Activated CD4-positive, alpha-beta T cell treated with anti-CD3 and anti-CD28 coated beads, Interleukin-2, amount 50 U/mL, for 16 hours (primary cell): ENCODE measurements around the gene YPEL1.
A peak's percentile ranks its signal among the peaks of the same experiment; 100 is the strongest.

Experiments
- DNase-seq: peaks from one replicate; pipeline ENCODE4 v3.0.0-alpha.2; 2020

The YPEL1 gene

DNA sequence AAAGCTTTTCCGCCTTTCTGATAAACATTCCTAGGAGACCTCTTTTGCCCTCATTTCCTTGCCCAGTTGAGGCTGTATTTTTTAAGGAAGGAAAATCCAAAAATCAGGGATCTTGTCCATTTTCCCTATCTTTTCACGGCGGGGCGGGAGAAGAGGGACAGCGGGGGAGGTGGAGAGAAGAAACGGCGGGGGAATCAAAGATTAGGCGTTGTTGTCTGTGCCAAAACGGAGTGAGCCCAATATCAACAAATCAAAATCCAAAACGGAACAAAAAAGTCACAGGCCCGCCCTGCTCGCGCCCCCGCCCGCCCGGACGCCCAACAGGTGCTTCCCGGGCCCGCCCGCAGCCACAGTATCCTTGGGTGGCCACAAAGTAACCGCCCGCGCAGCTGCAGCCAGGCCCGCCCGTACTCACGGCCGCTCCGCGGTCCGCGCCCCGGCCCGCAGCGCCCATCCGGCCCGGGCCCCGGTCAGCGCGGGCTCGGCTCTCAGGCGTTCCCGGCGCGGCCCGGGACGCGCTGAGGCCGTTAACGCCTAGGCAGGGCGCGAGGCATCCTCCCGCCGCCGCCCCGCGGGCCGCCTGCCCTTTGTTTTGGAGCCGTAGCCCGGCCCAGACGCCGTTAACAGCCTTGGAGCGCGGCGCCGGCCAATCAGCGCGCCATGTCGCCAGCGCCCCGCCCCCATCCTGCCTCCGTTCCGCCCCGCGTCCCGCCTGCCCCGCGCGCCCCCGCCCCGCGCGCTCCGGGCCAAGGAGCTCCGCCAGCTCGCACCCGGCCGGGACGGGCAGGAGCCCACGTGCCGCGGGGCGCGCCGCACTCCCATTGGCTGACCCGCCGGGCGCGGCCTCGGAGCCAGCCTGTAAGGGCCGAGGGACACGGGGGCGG lies at the start of gene YPEL1:
Gene YPEL1 (minus strand): TSS at position 595 of the 884 bp plus-strand sequence. CDS start 25,050 bp downstream, outside the sequence.
- peak; percentile 91 for DNase-seq

GRCh38 chr22:21780259-21780658 lies 44.7 kb upstream of the YPEL1 start:
- no peak for DNase-seq

DNA sequence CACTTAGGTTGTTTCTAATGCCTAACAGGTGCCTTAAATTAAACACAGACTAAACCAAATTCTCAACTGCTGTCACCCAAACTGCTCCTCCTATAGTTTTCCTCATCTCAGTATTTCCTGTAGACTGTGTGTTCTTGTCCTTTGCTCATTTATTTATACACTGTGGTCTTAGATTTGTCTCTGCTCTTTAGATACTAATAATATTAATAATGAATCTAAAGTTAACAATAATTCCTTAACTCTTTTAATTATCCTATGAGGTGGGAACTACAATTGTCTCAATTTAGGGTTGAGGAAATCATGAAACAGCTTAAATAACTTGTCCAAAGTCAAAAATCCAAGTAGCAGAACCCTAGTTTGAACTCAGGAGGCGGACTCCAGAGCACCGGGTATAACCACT lies 43.9 kb upstream of the YPEL1 start:
- DNase-seq: no peak

GRCh38 chr22:21778705-21779363 lies 43.2 kb upstream of the YPEL1 start:
- no peak for DNase-seq

- DNase-seq: no peak
Measured at GRCh38 chr22:21771631-21771976, 36.0 kb upstream of the YPEL1 start.

- no peak for DNase-seq
Measured at GRCh38 chr22:21768435-21768834, 32.8 kb upstream of the YPEL1 start.

GRCh38 chr22:21766691-21767462 lies 31.3 kb upstream of the YPEL1 start:
- DNase-seq: peak; percentile 95

GRCh38 chr22:21765909-21766529 lies 30.4 kb upstream of the YPEL1 start:
- DNase-seq: no peak

- DNase-seq: peak; percentile 59
Measured at GRCh38 chr22:21764038-21764804, 28.6 kb upstream of the YPEL1 start.

GRCh38 chr22:21762712-21763581 lies 27.4 kb upstream of the YPEL1 start:
- DNase-seq: peak; percentile 93

GRCh38 chr22:21761994-21762680 lies 26.5 kb upstream of the YPEL1 start:
- DNase-seq: no peak

- DNase-seq: peak; percentile 84
Measured at GRCh38 chr22:21761086-21761485, 25.5 kb upstream of the YPEL1 start.

- DNase-seq: peak; percentile 48
Measured at GRCh38 chr22:21760640-21761039, 25.0 kb upstream of the YPEL1 start.

- DNase-seq: no peak
Measured at GRCh38 chr22:21759646-21760376, 24.2 kb upstream of the YPEL1 start.

DNA sequence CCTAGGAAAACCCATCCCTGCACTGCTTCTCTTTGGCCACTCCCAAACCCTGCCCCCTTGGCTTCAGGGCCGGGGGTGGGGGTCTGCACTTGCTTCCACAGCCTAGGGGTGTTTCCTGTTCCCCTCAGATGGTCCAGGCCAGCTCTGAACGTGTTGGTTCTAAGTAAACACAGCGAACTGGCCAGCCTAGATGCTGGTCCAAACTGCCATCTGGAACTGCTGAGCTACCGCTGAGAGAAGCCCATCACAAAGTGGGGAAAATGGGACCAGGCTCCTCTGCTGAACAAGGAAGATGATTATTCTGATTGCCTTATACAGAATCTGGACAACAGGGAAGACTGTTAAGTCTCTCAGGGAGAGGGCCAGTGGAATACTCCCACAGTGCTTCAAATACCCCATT lies 23.5 kb upstream of the YPEL1 start:
- DNase-seq: no peak

- no peak for DNase-seq
Measured at GRCh38 chr22:21758091-21758864, 22.7 kb upstream of the YPEL1 start.

DNA sequence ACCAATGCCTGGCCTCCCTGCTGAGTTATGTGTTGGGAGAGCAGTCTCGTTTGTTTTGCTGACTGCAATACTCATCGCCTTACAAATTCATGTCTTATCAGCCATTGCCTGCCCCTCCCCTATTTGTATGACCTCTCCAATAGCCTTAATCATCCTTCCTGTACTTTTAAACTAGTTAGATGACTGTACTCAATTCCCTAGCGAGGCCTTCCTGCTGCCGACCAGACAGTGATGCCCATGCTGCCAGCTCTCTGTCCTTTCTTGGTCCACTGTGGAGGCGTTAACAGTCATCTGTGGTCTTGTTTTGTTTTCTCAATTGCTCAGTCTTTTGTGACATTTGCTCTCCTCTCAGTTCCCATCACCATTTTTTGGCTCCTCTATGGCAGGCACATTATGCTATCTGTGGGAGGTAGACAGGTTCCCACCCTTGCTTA lies 20.3 kb upstream of the YPEL1 start:
- DNase-seq: peak; percentile 29

DNA sequence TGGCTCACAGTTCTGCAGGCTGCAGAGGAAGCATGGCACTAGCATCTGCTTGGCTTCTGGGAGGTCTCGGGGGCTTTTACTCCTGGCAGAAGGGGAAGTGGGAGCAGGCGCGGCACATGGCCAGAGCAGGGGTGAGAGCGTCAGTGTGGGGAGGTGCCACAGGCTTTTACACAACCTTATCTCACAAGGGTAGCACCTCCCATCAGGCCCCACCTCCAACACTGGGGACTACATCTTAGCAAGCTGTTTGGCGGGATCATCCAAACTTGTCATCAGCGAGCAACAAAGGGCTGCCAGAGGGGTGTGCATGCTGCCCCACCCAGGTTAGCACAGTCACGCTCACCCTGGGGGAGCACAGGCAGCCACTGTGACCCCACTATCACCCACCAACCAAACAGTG lies 18.9 kb upstream of the YPEL1 start:
- no peak for DNase-seq
